Right cardiac atrium (tissue), 5 donors: ENCODE data around the gene COL15A1. TPM values are rescaled to one million over a fixed set of nuclear protein-coding genes. Genes with fewer than 3 reads are reported as not detected.

Experiments used
- ATAC-seq, 2 donors: fragments of 200-7000 bp; cut with Tn5 transposase; one replicate each; pipeline versions ENCODE4 v1.8.0 to v1.9.1; 2020; ENCODE audit warnings: moderate library complexity in 2 of 2, mild to moderate bottlenecking in 1 of 2
- DNase-seq, 3 donors: peaks; one replicate each; pipeline ENCODE4 v3.0.0-alpha.2; 2020
- H3K27ac ChIP-seq: one replicate; pipeline ENCODE4 v1.5.1; 2013; ENCODE audit warnings: mild to moderate bottlenecking, low read length, control low read depth, moderate library complexity
- H3K27me3 ChIP-seq: one replicate; pipeline ENCODE4 v1.6.1; 2013; ENCODE audit not compliant: control insufficient read depth, insufficient read depth
- H3K4me1 ChIP-seq: one replicate; pipeline ENCODE4 v1.6.1; 2013; ENCODE audit warnings: low read length; ENCODE audit not compliant: control insufficient read depth, insufficient read depth
- H3K4me3 ChIP-seq: one replicate; pipeline ENCODE4 v1.5.1; 2013; ENCODE audit warnings: low read length, control low read depth
- H3K9me3 ChIP-seq: one replicate; pipeline ENCODE4 v1.6.1; 2013; ENCODE audit warnings: low read length; ENCODE audit not compliant: control insufficient read depth
- WGBS: extraction: QIAGEN DNeasy Blood & Tissue Kit; methylation state at CpG from one replicate; pipeline ENCODE4 v1.1.7; 2013; 5-methylcytosine and 5-hydroxymethylcytosine counted together
- intact Hi-C, 4 donors: fragments of 100-400 bp; cut with DNase I; formaldehyde crosslinking; loops; one replicate each; pipeline versions ENCODE4 v1.11.0 to v1.14.0; 2022 to 2023
- polyA plus RNA-seq: library from polyadenylated mRNA; stranded (reverse); fragments of 200-250 nt; gene quantifications from one replicate; pipeline ENCODE4 v1.2.3, GENCODE V29; 2013
- total RNA-seq, 4 donors: library from RNA; stranded (reverse); fragmentation: NEBNext Ultra II Directional; extraction: Animal tissue kit (Norgen Biotek cat#: 25700); gene quantifications; one replicate each; pipeline ENCODE4 v1.2.1, GENCODE V29; 2021
- donor health status: healthy with polysubstance abuse.
- donor health status: DM: no; HTN: yes; CAD: no.
- donor health status: DM: no; HTN: no; CAD: no.
- donor health status: DM: no; HTN: yes; CAD: no; lungs with severe emphysema.
- donor health status: DM: yes; HTN: yes; CAD: no.

Gene COL15A1
- total and polyA plus RNA-seq, 5 donors: 22.5 to 87.1 (median 61.2) TPM

GRCh38 chr9:98983295-98984268 lies 39.9 kb downstream of the COL15A1 start:
- ATAC-seq: peak; percentile 40 to 62
- Histone ChIP-seq H3K9me3 (no peaks in the 10 kb centered on the region), H3K27ac (peak overlapping the region; percentile 24), H3K27me3 (no peaks in the 10 kb centered on the region), H3K4me3 (no peak overlapping the region), H3K4me1 (peaks cover 18% of the 10 kb centered on the region)
- WGBS: 68% methylated on average over 15 of the region's 15 CpGs
- DNase-seq: peak in 2 of 3 donors; percentile 66 to 68
- intact Hi-C loops: no loop called here

- intact Hi-C loops: no loop called here
- DNase-seq: peak in 1 of 3 donors; percentile 58
Observed at GRCh38 chr9:98985596-98985995, 41.9 kb downstream of the COL15A1 start.

GRCh38 chr9:98986866-98987651 lies 43.4 kb downstream of the COL15A1 start:
- no peaks in the 10 kb centered on the region for H3K9me3 ChIP-seq
- 51% methylated on average over 18 of the region's 18 CpGs for WGBS
- DNase-seq: peak; percentile 70 to 82 (median 80)
- no peak overlapping the region for H3K27ac ChIP-seq
- no peaks in the 10 kb centered on the region for H3K27me3 ChIP-seq
- H3K4me1 ChIP-seq: peaks cover 31% of the 10 kb centered on the region
- intact Hi-C loops: no loop called here
- peak; percentile 28 to 44 for ATAC-seq
- H3K4me3 ChIP-seq: no peak overlapping the region

More at GRCh38 chr9:98985596-98985995, 41.9 kb downstream of the COL15A1 start:
- H3K9me3 ChIP-seq: no peaks in the 10 kb centered on the region
- H3K27ac ChIP-seq: no peak overlapping the region
- H3K27me3 ChIP-seq: no peaks in the 10 kb centered on the region
- ATAC-seq: no peak
- H3K4me1 ChIP-seq: peaks cover 31% of the 10 kb centered on the region
- 91% methylated on average over 22 of the region's 22 CpGs for WGBS
- no peak overlapping the region for H3K4me3 ChIP-seq

- peak; percentile 87 to 89 for ATAC-seq
- WGBS: 78% methylated on average over 13 of the region's 13 CpGs
- H3K27ac ChIP-seq: peak overlapping the region; percentile 80
- peaks cover 30% of the 10 kb centered on the region for H3K4me1 ChIP-seq
- intact Hi-C loops: no loop called here
- no peak overlapping the region for H3K4me3 ChIP-seq
- H3K9me3 ChIP-seq: no peaks in the 10 kb centered on the region
- no peaks in the 10 kb centered on the region for H3K27me3 ChIP-seq
- peak; percentile 87 to 92 (median 88) for DNase-seq
Observed at GRCh38 chr9:98989036-98990000, 45.6 kb downstream of the COL15A1 start.

- ATAC-seq (no peak), DNase-seq (no peak)
- intact Hi-C loops: loop anchor here in 1 of 4 donors (5.0 kb wide), 1 partner anchor 128 kb away; no protein-coding TSS in a partner anchor
- H3K9me3 ChIP-seq: no peaks in the 10 kb centered on the region
- no peaks in the 10 kb centered on the region for H3K27me3 ChIP-seq
- H3K4me3 ChIP-seq: no peak overlapping the region
- WGBS: 97% methylated on average over 8 of the region's 8 CpGs
- H3K4me1 ChIP-seq: peaks cover 34% of the 10 kb centered on the region
- H3K27ac ChIP-seq: peak overlapping the region; percentile 80
Observed at GRCh38 chr9:98990181-98990870, 46.6 kb downstream of the COL15A1 start.

- Histone ChIP-seq H3K27me3 (no peaks in the 10 kb centered on the region), H3K27ac (no peak overlapping the region), H3K4me3 (no peak overlapping the region), H3K9me3 (no peaks in the 10 kb centered on the region), H3K4me1 (peaks cover 27% of the 10 kb centered on the region)
- DNase-seq: peak in 1 of 3 donors; percentile 58
- ATAC-seq: no peak
- 98% methylated on average over 33 of the region's 33 CpGs for WGBS
- intact Hi-C loops: loop anchor here in 1 of 4 donors (5.0 kb wide), 1 partner anchor 130 kb away; no protein-coding TSS in a partner anchor
Observed at GRCh38 chr9:98992107-98992884, 48.6 kb downstream of the COL15A1 start.

- intact Hi-C loops: loop anchor here in 1 of 4 donors (5.0 kb wide), 1 partner anchor 131 kb away; no protein-coding TSS in a partner anchor
- peaks cover 21% of the 10 kb centered on the region for H3K4me1 ChIP-seq
- no peak overlapping the region for H3K4me3 ChIP-seq
- DNase-seq: no peak
- no peaks in the 10 kb centered on the region for H3K9me3 ChIP-seq
- WGBS: 66% methylated on average over 6 of the region's 6 CpGs
- ATAC-seq: no peak
- peak overlapping the region; percentile 3 for H3K27ac ChIP-seq
- H3K27me3 ChIP-seq: no peaks in the 10 kb centered on the region
Observed at GRCh38 chr9:98992885-98993569, 49.3 kb downstream of the COL15A1 start.

- intact Hi-C loops: loop anchor here in 1 of 4 donors (5.0 kb wide), 1 partner anchor 131 kb away; no protein-coding TSS in a partner anchor
- WGBS: 46% methylated on average over 6 of the region's 6 CpGs
- H3K4me3 ChIP-seq: no peak overlapping the region
- no peaks in the 10 kb centered on the region for H3K9me3 ChIP-seq
- no peaks in the 10 kb centered on the region for H3K27me3 ChIP-seq
- ATAC-seq (peak; percentile 6 to 14), DNase-seq (peak; percentile 66 to 82 (median 78))
- peaks cover 20% of the 10 kb centered on the region for H3K4me1 ChIP-seq
- peak overlapping the region; percentile 3 for H3K27ac ChIP-seq
Observed at GRCh38 chr9:98993570-98993945, 49.9 kb downstream of the COL15A1 start.
